Stimulated activated CD8-positive, alpha-beta memory T cell treated with anti-CD3 and anti-CD28 coated beads, Interleukin-2, amount 100 ng/mL, for 48 hours (primary cell): ENCODE measurements around the gene SLC25A39.
"Not testable (repeated sequence)": the region's sequence is repeated elsewhere in the genome, so short reads cannot be mapped to it uniquely, and the experiment has no call there.

Source experiments
- DNase-seq, 2 donors: peaks; one replicate each; pipeline ENCODE4 v3.0.0-alpha.2; 2020; ENCODE audit warnings: low read depth in 2 of 2

Gene SLC25A39, protein sequence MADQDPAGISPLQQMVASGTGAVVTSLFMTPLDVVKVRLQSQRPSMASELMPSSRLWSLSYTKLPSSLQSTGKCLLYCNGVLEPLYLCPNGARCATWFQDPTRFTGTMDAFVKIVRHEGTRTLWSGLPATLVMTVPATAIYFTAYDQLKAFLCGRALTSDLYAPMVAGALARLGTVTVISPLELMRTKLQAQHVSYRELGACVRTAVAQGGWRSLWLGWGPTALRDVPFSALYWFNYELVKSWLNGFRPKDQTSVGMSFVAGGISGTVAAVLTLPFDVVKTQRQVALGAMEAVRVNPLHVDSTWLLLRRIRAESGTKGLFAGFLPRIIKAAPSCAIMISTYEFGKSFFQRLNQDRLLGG

DNA sequence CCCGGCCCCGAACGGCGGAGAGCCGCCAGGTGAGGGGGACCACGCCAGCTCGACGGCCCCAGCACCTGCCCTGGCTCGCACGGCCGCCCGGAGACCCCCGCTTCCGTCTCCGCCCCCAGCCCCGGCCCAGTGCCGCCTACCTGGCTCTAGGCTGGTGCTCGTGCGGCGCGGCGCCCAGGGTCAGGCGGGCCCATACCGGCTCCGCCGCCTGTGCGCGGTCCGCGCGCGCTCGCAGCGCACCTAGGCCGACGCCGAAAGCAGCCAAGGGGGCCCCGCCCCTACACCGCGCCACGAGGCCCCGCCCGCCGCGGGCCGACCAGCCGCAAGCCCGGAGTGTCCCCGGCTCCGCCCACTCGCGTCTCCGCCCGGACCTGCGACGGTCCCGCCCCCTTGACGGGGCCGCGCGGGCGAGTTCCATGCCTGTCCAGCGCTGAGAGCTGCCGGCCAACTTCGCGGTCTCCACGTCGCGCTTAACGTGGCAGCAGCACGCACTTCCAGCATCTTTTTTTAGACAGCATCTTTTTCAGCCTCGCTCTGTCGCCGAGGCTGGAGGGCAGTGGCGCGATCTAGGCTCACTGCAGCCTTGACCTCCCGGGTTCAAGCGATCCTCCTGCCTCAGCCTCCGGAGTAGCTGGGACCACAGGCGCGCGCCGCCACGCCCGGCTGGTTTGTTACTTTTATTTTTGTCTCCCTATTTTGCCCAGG, at the start of gene SLC25A39:
Gene SLC25A39, minus strand, starts transcription at position 253 of the 705 bp plus-strand sequence. CDS start 1,261 bp downstream, outside the sequence.
- peak; percentile 93 to 96 for DNase-seq

DNA sequence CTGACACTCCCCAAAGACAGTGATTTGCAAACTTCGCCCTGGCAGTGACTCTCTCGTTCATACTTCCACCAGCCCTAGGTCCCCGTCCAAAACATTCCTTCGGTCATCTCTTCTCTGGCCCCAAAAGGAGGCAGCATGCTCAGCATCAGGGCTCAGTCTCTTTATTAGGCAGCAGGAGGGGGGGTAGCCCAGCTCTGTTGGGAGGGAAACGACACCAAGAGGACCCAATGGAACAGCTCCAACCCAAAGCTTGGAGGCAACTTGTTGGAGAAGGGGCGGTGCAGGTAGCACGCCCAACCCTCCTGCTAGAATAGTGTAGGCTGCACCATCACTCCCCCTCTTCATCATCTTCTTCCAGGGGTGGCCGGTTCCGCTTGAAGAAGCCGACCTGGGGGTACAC, 47.4 kb upstream of the SLC25A39 start:
- no peak for DNase-seq

DNA sequence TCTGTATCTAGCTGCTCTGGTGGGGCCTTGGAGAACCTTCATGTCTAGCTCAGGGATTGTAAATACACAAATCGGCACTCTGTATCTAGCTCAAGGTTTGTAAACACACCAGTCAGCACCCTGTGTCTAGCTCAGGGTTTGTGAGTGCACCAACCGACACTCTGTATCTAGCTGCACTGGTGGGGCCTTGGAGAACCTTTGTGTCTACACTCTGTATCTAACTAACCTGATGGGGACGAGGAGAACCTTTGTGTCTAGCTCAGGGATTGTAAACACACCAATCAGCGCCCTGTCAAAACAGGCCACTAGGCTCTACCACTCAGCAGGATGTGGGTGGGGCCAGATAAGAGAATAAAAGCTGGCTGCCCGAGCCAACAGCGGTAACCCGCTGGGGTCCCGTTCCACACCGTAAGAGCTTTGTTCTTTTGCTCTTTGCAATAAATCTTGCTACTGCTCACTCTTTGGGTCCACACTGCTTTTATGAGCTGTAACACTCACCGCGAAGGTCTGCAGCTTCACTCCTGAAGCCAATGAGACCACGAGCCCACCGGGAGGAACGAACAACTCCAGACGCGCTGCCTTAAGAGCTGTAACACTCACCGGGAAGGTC, 44.9 kb upstream of the SLC25A39 start:
- DNase-seq: not testable (repeated sequence)

DNA sequence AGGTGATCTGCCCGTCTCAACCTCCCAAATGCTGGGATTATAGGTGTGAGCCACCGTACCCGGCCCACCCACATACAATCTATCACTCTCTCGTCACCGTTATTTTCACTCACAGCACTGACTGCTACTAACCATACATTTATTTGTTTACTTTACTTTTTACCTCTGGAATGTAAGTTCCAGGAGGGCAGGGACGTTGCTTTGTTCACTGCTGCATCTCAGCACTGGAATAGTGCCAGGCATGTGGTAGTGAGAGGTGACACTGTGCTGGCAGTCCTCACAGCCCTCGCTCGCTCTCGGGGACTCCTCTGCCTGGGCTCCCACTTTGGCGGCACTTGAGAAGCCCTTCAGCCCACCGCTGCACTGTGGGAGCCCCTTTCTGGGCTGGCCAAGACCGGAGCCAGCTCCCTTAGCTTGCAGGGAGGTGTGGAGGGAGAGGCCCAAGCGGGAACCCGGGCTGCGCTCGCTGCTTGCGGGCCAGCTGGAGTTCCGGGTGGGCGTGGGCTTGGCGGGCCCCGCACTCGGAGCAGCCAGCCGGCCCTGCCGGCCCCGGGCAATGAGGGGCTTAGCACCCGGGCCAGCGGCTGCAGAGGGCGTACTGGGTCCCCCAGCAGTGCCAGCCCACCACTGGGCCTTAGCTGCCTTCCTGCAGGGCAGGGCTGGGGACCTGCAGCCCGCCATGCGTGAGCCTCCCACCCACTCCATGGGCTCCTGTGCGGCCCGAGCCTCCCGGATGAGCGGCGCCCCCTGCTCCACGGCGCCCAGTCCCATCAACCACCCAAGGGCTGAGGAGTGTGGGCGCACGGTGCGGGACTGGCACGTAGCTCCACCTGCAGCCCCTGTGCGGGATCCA, 44.0 kb upstream of the SLC25A39 start:
- DNase-seq: not testable (repeated sequence)

DNA sequence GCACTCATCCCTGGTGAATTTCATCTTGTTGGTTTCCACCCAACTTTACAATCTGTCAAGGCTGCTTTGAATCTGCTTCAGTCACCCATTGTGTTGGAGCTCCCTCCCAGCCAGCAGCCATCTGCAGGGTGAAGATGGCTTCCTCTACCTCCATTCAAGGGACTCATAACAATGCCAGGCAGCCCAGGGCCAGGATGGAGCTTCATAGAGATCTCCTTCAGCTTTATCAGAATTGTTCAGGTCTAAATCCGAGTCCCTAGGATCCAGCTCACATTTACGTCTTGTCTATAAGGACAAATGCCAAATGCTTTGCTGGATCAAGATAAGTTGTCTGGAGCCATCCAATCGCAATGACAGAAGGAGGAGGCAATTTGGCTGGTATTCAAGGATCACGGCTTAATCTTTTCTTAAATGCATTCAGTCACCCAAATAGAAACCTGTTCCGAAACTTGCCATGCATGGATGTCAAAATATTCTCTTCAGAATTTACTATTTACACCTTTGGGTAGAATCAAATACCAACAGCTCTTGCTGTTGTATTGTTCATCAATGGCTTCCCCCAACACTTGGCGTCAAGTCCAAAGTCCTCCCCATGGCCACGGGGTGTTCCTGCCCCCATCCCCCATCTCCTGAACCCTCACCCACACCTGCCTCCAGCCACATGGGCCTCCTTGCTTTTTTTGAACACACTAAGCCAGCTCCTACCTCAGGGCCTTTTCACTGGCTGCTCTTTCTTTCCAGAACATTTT, 42.8 kb upstream of the SLC25A39 start:
- no peak for DNase-seq

DNA sequence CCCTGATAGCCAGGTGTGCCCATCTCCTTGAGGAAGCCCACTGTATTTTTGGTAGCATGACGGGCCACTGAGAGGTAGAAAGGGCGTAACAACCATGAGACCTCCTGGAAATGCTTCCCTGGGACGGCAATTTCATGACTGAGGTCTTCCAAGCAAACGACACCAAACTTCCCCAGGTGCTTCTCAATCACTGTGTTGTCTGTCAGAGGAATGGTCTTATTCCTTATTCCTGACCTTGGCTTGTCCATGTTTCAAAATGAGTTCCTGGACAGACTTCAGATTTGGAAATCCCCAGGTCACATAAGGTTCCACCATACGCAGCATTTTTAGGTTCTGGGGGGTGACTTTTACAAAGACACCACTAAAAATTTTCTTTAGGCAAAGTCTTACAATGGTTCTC, 40.4 kb upstream of the SLC25A39 start:
- DNase-seq: not testable (repeated sequence)

DNA sequence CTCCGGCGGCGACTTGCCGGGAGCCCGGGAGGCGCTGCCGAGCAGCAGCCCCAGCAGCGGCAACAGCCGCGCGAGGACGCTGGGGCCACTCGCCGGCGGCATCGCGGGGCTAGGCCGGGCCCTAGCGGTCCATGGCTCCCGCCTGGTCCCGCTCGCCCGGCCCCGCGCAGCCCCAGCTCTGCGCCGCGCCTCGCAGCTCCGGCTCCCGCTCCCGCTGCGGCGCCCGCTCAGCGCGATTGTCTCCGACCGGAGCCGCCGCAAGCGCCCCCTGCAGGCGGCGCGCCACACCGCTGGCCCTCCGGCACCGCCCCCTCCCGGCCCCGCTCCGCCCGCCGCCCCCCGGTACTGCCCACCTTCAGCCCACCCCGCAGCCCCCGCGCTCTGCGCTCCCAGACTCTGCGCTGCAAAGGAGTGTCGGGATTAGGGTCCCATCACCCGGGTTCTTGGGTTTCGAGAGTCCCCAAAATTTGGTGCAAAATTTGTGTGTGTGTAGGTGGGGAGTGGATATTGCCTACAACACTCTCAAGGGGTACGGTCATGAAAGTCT, 39.1 kb upstream of the SLC25A39 start, which contains the start of gene FAM171A2:
Gene FAM171A2, minus strand, starts transcription at position 241 of the 547 bp plus-strand sequence. Its CDS starts 139 bp downstream, at position 102.
- peak; percentile 50 to 59 for DNase-seq

DNA sequence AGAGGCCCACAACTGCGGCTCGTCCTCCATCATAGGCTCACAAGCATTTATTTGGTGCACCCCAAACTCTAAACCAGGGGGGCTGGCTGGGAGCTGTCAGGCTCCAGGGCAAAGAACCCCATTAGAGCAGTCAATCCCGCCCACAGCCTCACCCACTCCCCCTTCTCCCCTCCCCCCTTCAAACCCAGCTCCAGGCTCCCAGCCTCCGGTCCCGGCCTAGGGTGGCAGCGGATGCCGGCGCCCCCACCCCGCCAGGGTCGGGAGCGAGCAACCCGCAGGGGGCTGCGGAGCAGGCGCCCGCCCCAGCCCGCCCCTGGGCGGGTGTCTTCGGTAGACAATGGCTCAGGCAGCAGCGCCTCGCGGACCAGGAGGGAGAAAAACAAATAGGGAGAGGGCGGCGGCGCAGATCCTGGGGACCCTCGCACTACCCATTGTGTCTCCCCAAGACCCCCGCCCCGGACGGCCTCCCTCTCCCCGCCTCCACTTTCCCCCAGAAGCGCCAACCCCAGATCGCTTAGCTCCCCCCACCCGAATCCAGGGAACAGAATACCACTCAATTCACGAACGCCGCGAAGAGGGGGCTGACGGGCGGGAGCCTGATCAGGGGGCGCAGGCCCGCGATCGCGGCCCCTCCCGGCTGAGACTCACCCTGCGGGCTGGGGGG, 38.5 kb upstream of the SLC25A39 start:
- DNase-seq: no peak

DNA sequence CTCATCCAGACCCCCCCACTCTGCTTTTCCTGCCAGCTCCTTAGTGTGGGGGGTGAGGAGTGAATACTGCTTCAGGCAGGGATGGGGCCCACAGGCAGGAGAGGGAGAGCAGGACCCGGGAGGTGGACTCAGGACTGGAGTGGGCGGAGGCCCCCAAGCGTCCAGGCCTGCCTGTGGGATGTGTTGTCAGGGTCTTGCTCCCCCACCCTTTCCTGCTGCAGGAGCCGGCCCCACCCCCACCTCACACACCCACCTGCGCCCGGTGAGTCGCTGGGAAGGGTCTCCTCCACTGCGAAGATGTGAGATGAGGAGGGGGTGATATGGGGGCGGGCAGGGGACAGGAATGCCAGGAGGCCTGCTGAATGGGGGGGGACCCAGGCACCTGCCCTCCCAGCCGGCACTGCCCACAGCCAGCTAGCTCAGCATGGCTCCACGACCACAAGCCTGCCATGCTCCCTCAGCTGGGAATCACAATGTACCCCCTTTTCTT, 37.9 kb upstream of the SLC25A39 start:
- no peak for DNase-seq

DNA sequence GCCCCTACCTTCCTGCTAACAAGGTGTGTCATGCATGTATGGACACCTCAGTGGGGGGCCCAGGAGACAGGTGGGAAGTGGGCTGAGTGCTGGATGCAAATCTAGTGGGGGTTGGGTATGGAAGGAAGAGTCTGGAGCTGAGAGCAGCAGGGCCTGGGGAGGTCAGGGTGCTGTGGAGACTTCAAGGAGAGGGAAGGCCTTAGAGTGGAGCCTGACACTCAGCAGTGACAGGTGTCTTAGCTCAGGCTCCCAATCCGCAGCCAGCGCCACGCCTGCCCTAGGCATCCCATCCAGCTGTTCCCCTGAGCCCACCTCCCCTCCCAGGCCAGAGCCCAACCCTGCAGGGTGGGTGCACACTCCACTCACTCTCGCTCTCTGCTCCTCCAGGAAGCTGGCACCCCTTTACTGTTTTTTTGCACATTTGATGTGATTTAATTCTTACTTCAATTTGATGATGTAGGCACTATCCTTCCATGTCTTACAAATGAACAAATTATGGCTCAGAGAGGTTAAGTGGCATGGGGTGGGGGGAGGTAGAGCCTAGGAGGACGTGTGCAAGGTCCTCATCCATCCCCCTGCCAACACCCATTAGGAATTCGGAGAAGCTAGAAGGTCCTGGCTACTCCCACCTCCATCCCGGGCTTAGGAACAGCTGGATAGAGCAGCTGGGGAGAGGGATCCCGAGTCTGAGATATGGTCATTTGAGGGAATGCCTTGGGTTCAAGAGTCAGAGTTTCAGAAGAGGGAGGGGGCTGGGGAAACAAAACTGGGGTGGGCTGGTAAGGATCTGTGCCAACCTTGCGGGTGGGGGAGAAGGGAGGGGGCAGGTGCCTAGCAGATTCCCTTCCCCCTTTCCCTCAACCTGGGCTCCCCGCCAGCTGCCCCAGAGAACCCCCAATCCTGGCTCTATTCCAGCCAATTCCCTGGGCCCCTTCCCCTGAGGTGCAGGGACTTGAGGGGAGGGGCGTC, 37.0 kb upstream of the SLC25A39 start:
- DNase-seq: no peak

DNA sequence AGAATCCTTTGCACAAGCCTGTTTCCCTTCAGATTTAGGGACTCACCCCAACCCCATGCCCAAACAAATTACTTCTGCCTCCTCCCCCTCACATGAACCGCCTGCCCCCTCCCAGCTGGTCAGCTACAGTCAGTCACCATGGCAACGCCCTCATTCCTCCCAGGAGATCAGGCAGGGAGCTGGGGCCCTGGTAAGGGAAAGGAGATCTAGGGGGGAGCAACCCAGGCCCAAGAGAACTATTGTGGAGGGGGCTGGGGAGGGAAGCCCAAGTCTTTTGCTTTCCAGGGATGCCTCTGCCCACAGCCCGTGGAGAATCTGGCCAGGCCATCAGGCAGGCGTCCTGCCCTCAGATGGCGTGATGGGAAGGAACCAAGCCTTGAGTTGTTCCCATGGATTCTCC, 36.2 kb upstream of the SLC25A39 start:
- no peak for DNase-seq

DNA sequence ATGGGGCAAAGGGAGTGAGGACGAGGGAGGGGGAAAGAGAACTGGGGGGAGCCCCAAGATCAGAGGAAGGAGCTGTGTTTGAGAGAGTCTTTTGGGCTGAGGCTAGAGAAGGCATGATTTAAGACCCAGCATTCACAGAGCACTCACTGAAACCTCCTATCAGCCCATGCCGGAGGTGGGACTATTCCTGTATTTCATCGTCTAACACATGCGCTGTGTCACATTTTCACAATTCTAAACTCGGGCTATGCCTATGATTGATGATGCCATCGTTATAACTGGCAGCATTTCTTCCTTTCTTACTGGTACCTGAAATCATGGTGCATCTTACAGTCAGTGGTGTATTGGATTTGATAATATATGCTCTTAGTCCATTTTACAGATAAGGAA, 35.5 kb upstream of the SLC25A39 start:
- DNase-seq: no peak

DNA sequence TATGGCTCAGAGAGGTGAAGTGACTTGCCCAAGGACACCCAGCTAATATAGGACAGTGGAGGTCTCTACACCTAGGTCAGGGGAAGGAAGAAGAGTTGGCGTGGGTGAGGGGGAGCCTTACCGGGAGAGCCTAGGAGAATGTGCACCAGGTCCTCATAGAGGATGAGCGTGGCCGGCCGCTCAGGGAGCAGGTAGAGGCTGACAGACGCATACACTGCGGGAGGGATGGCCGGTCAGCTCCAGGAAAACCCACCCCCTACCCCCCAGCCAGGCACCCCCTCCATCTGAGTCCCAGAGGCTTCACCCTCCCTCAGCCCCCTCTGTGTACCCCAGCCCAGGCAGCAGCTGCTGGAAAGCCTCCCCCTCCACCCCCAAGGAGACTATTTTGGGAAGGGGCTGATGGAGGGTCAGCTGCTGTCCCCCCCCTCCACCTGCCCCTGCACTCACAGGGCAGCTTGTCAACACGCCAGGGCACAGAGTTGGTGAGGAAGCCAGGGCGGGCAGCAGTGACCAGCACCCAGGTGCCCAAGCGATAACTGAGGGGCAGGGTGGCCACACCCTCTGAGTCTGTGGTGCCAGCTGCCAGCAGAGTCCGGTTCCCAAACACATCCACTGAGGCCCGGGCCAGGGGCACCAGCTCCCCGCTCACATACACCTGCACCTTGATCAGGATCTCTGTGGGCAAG, 35.0 kb upstream of the SLC25A39 start:
- no peak for DNase-seq

DNA sequence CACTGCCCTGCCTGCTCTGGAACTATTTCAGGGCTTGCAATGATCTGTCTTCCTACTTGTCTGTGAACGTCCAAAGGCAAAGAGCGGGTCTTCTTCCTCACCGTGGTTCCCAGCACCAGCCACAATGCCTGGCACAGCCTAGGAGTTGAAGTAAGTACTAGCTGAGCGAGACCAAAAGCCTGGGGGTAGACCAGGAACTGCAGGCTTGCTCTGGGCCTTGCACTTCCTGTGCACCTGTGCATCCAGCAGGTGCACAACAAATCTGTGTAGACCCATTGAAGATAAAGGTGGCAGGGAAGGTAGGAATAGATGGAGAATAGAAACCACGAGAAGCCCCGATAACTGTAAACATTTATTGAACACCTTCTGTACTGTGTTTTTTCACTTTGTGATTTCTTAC, 34.4 kb upstream of the SLC25A39 start:
- no peak for DNase-seq

DNA sequence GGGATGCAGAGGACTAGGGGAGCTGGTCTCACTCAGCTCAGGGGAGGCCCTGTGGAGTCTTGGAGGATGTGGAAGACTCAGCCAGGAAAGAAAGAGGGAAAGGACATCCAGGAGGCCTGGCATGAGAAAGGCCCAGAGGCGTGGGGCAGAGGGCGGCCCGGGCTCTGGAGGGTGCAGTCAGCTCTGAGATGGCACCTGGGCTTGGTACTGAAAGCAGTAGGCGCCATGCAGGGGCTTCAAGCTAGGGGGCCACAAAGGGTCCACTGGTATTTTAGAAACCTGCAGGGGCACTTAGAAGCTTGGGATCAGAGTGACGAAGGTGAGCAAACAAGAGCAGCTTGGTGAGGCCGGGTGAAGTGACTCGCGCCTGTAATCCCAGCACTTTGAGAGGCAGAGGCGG, 33.4 kb upstream of the SLC25A39 start:
- DNase-seq: no peak

DNA sequence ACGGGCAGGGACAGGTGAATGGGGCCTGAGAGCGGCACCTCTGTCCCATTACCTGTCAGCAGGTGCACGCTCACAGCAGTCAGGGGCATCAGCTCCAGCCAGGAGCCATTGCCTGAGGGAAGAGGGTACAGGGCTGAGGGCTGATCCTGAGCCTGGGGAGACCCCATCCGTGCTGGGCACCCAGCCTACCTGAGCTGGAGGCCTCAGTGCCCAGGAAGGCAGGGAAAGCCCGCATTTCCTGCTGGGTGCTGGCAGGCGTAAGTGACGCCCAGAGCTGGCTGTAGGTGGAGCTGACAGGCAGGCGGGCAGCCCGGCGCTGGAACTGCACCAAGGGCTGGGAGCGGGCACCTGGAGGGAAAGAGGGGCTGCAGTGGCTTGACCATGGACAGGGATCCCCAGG, 31.6 kb upstream of the SLC25A39 start:
- no peak for DNase-seq

DNA sequence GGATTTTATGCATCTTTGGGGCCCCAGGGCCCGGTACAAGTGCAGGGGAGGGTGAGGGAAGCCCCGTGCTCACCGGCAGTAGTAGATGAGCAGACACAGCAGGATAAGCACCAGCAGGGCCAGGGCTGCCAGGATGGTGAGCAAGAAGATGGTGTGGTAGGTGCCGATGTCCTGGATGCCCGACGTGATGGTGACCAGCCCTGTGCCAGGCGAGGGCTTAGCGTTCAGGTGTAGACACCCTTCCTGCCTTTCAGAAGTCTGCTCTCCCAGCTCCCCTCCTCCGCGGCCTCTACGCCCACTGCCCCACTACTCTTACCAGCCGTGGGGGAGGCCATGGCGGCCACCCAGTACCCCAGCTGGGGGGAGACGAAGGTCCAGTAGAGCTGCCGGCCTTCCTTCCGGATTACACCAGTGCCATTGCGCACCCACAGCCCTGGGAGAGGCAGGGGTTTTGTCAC, 31.0 kb upstream of the SLC25A39 start:
- no peak for DNase-seq
